Left forelimb (tissue), 1 donor: ENCODE measurements around the gene POLD1.
"Not testable (repeated sequence)": the region's sequence is repeated elsewhere in the genome, so short reads cannot be mapped to it uniquely, and the experiment has no call there.

ENCODE experiments used
- DNase-seq: peaks from one replicate; pipeline ENCODE4 v3.0.0-alpha.2; 2018; ENCODE audit warnings: low spot score

Gene POLD1

GRCh38 chr19:50390952-50391351 lies 6.8 kb downstream of the POLD1 start:
- not testable (repeated sequence) for DNase-seq

GRCh38 chr19:50392759-50393158 lies 8.6 kb downstream of the POLD1 start:
- DNase-seq, result no peak

- no peak for DNase-seq
Observed at GRCh38 chr19:50393589-50393988, 9.4 kb downstream of the POLD1 start.

GRCh38 chr19:50394017-50394416 lies 9.9 kb downstream of the POLD1 start:
- DNase-seq, result peak; percentile 62

GRCh38 chr19:50398675-50399367 lies 14.7 kb downstream of the POLD1 start:
- DNase-seq, result peak; percentile 51

- DNase-seq, result no peak
Observed at GRCh38 chr19:50399368-50399745, 15.2 kb downstream of the POLD1 start.

GRCh38 chr19:50401605-50402450 lies 17.7 kb downstream of the POLD1 start:
- DNase-seq, result peak; percentile 55

GRCh38 chr19:50402544-50403301 lies 18.6 kb downstream of the POLD1 start:
- no peak for DNase-seq

GRCh38 chr19:50406156-50406820 lies 22.1 kb downstream of the POLD1 start:
- DNase-seq, result no peak

- no peak for DNase-seq
Observed at GRCh38 chr19:50406829-50407228, 22.7 kb downstream of the POLD1 start.

- no peak for DNase-seq
Observed at GRCh38 chr19:50409347-50409746, 25.2 kb downstream of the POLD1 start.

GRCh38 chr19:50410109-50410508 lies 26.0 kb downstream of the POLD1 start:
- no peak for DNase-seq

- DNase-seq, result no peak
Observed at GRCh38 chr19:50412419-50412818, 28.3 kb downstream of the POLD1 start.

- DNase-seq, result no peak
Observed at GRCh38 chr19:50413096-50413495, 28.9 kb downstream of the POLD1 start.

- DNase-seq, result no peak
Observed at GRCh38 chr19:50413531-50413930, 29.4 kb downstream of the POLD1 start.

- DNase-seq, result no peak
Observed at GRCh38 chr19:50414864-50415660, 30.9 kb downstream of the POLD1 start.

- DNase-seq, result peak; percentile 64
Observed at GRCh38 chr19:50415661-50416033, 31.5 kb downstream of the POLD1 start.

GRCh38 chr19:50416034-50416977 lies 32.2 kb downstream of the POLD1 start:
- no peak for DNase-seq

GRCh38 chr19:50417111-50418081 lies 33.2 kb downstream of the POLD1 start:
- DNase-seq, result no peak
